Ishikawa (cell line): ENCODE data around the gene GLT8D2.

Experiments used
- CEBPB ChIP-seq: IDR thresholded peaks from 2 replicates; pipeline ENCODE4 v1.6.1; 2012
- CREB1 ChIP-seq: IDR thresholded peaks from 2 replicates; pipeline ENCODE4 v1.6.1; 2012; ENCODE audit warnings: low read depth
- EGR1 ChIP-seq: IDR thresholded peaks from 2 replicates; pipeline ENCODE4 v1.6.1; 2012
- EP300 ChIP-seq: IDR thresholded peaks from 2 replicates; pipeline ENCODE4 v1.6.1; 2012; ENCODE audit warnings: borderline replicate concordance
- FOXM1 ChIP-seq: IDR thresholded peaks from 2 replicates; pipeline ENCODE4 v1.6.1; 2012; ENCODE audit warnings: low read depth, borderline replicate concordance
- NFIC ChIP-seq: IDR thresholded peaks from 2 replicates; pipeline ENCODE4 v1.6.1; 2012
- RAD21 ChIP-seq: IDR thresholded peaks from 2 replicates; pipeline ENCODE4 v1.6.1; 2012; ENCODE audit warnings: low read depth
- TAF1 ChIP-seq: IDR thresholded peaks from 2 replicates; pipeline ENCODE4 v1.6.1; 2012; ENCODE audit warnings: low read depth, mild to moderate bottlenecking
- TCF12 ChIP-seq: IDR thresholded peaks from 2 replicates; pipeline ENCODE4 v1.6.1; 2012; ENCODE audit warnings: low read depth
- TEAD4 ChIP-seq: IDR thresholded peaks from 2 replicates; pipeline ENCODE4 v1.6.1; 2012
- YY1 ChIP-seq: IDR thresholded peaks from 2 replicates; pipeline ENCODE4 v1.6.1; 2012; ENCODE audit warnings: low read depth
- ZBTB7A ChIP-seq: IDR thresholded peaks from 2 replicates; pipeline ENCODE4 v1.6.1; 2012; ENCODE audit warnings: low read depth
- TF ChIP-seq, protein P1 (sequence below): IDR thresholded peaks from 2 replicates; pipeline ENCODE4 v1.6.1; 2012
- TF ChIP-seq, protein P2 (sequence below): IDR thresholded peaks from 2 replicates; pipeline ENCODE4 v1.6.1; 2012; ENCODE audit warnings: low read depth, mild to moderate bottlenecking
- TF ChIP-seq, protein P3 (sequence below): IDR thresholded peaks from 2 replicates; pipeline ENCODE4 v1.6.1; 2012

The GLT8D2 gene

DNA sequence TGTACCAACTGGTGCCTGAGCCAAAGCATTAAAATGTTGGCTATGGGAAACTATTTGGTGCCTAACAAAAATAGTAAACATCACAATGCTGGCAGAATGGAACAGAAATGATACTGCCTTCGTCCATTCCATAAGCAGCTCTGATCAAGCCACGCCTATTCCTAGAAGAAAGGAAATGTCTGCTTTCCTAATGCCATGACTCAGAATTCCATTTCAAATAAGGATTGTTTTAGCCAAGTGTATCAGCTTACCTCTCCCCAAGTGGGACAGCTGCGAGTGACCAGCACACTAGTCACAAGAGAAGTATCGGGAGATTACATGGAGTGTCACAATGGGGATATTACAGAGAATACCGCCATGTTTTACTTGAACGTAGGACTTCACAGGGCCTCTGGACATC is 38.7 kb downstream of the GLT8D2 start:
- TF ChIP-seq EGR1 (no peak), FOXM1 (no peak), TEAD4 (no peak), CEBPB (no peak), TCF12 (no peak), YY1 (no peak), TAF1 (no peak), RAD21 (no peak), CREB1 (no peak), ZBTB7A (no peak), NFIC (no peak), EP300 (no peak)
- TF ChIP-seq, protein P1, sequence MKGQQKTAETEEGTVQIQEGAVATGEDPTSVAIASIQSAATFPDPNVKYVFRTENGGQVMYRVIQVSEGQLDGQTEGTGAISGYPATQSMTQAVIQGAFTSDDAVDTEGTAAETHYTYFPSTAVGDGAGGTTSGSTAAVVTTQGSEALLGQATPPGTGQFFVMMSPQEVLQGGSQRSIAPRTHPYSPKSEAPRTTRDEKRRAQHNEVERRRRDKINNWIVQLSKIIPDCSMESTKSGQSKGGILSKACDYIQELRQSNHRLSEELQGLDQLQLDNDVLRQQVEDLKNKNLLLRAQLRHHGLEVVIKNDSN, result no peak
- TF ChIP-seq, protein P2, sequence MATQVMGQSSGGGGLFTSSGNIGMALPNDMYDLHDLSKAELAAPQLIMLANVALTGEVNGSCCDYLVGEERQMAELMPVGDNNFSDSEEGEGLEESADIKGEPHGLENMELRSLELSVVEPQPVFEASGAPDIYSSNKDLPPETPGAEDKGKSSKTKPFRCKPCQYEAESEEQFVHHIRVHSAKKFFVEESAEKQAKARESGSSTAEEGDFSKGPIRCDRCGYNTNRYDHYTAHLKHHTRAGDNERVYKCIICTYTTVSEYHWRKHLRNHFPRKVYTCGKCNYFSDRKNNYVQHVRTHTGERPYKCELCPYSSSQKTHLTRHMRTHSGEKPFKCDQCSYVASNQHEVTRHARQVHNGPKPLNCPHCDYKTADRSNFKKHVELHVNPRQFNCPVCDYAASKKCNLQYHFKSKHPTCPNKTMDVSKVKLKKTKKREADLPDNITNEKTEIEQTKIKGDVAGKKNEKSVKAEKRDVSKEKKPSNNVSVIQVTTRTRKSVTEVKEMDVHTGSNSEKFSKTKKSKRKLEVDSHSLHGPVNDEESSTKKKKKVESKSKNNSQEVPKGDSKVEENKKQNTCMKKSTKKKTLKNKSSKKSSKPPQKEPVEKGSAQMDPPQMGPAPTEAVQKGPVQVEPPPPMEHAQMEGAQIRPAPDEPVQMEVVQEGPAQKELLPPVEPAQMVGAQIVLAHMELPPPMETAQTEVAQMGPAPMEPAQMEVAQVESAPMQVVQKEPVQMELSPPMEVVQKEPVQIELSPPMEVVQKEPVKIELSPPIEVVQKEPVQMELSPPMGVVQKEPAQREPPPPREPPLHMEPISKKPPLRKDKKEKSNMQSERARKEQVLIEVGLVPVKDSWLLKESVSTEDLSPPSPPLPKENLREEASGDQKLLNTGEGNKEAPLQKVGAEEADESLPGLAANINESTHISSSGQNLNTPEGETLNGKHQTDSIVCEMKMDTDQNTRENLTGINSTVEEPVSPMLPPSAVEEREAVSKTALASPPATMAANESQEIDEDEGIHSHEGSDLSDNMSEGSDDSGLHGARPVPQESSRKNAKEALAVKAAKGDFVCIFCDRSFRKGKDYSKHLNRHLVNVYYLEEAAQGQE, result no peak
- TF ChIP-seq, protein P3, sequence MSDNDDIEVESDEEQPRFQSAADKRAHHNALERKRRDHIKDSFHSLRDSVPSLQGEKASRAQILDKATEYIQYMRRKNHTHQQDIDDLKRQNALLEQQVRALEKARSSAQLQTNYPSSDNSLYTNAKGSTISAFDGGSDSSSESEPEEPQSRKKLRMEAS, result no peak

DNA sequence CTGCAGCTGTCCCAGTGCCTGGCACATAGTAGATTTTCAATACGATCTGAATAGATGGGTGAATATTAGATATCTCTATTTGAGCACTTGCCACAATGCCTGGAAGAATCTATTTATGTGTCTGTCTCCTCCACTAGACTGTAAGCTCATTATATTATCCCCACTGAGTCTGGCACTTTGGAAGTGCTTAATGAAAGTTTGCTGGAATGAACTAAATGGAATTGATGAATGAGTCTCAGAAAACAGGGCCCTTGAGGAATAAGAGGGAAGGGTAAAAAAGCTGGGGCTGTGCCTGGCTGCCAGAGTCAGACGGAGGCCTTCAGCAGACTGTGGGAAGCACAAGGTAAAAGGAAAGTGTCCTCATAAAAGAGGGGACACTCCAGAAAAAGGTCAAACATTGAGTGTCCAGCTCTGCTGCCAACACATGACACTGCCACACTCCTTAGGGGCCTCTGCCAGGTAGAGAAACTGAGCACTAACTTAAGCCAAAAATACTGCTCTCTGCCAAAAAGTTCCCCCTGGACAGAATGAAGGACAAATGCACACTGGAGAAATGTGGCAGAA is 39.3 kb downstream of the GLT8D2 start:
- TF ChIP-seq CEBPB (no peak), TCF12 (no peak), EGR1 (no peak), TAF1 (no peak), EP300 (no peak), RAD21 (no peak), CREB1 (no peak), FOXM1 (no peak), YY1 (no peak), NFIC (no peak)
- TF ChIP-seq, protein P1, result no peak
- TF ChIP-seq, protein P2, result no peak
- TF ChIP-seq, protein P3, result no peak

DNA sequence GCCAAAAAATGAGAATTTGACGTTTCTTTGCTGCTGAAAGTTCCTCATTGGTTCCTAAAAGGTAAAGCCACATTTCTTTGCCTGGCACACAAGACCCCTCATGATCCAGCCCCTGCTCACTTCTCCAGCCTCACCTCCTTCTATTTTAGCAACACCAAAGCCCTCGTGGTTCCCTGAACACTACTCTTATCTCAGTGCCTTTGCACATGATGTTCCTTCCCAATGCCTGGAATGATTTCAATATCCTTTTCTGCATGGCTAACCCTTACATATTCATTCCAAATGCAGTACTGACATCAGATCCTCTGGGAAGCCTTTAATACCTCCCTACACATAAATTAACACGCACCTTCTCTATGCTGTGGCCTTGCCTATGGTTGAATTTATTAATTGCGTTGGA is 39.9 kb downstream of the GLT8D2 start:
- TF ChIP-seq, protein P3, result no peak
- TF ChIP-seq CEBPB, result no peak
- no peak for TF ChIP-seq ZBTB7A
- TF ChIP-seq NFIC, result no peak
- TF ChIP-seq YY1, result no peak

DNA sequence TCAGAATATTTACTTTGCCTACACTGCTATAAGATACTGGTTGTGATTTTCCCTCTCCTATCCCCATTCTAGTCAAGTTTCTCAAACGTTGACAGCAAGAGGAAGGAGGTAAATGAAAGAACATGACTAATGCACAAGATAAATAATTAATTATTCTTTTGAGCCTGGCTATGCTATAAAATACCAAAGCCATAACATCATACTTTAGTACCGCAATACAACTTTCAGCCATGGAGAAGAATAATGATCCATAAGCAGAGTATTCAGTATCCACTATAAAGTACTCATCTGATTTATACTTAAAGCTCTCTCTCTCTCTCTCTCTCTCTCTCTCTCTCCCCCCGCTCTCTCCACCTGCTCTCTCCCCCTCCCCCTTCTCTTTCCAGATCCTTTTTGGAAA is 43.1 kb downstream of the GLT8D2 start:
- TF ChIP-seq TAF1, result no peak
- TF ChIP-seq, protein P2, result no peak

DNA sequence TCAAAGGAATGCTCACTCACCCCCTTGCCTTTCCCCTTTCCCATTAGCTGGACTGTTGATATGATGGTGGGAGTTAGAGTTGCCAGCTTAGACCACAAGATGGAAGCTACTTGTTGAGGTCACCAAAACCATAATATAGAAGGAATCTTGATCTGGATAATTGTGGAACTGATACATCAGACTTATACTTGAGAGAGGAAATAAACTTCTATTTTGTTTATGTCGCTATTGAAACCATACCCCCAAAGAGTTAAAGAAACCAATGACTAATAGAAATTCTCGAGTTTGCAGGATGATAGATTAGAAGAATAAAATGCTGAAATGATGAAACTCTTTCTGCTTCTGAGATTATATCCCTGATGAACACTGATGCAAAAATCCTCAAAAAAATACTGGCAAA is 46.4 kb downstream of the GLT8D2 start:
- no peak for TF ChIP-seq CREB1
- TF ChIP-seq, protein P1, result no peak
- TF ChIP-seq TEAD4, result no peak
- no peak for TF ChIP-seq EP300
- TF ChIP-seq EGR1, result no peak
- no peak for TF ChIP-seq ZBTB7A
- TF ChIP-seq RAD21, result no peak
- no peak for TF ChIP-seq YY1
- no peak for TF ChIP-seq NFIC
- TF ChIP-seq, protein P2, result no peak
- no peak for TF ChIP-seq CEBPB
- TF ChIP-seq FOXM1, result no peak
- TF ChIP-seq TCF12, result no peak
- TF ChIP-seq, protein P3, result no peak
